ENCODE data around the gene SOCS6. TPM values are rescaled to one million over a fixed set of nuclear protein-coding genes. Genes with fewer than 3 reads are reported as not detected.

SOCS6 gene
- total and polyA plus RNA-seq, 12 donors, result 6.1 to 31.8 (median 20.0) TPM

DNA sequence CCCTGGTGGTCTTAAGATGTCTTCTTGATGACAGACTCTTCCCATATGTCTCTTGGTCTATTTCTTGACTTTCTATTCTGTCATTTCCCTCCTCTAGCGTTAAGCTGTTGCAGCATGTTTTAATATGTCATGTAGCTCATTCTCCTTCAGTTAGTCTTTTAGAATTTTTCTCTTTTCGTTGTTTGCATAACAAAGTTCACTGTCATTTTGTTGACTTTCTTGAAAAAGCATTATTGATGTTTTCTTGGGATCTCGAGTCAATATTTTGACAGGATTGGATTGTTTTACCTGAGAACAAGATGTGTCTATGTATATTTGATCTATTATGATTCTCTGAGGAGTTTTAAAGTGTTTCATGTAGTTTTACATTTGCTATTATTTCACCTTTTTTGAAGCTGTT is 24.8 kb downstream of the SOCS6 start:
- DNase-seq, result no peak
- H3K9me3 ChIP-seq, result peaks cover 0 to 3% (median 0%) of the 10 kb centered on the region in 11 donors
- peaks cover 0 to 3% (median 0%) of the 10 kb centered on the region in 9 donors for H3K36me3 ChIP-seq
- no peak overlapping the region for H3K4me3 ChIP-seq
- peaks cover 0 to 25% (median 15%) of the 10 kb centered on the region in 9 donors for H3K4me1 ChIP-seq
- no peak overlapping the region for H3K27ac ChIP-seq
- 90 to 94% methylated on average over 3 of the region's 3 CpGs for WGBS, 2 donors
- H3K27me3 ChIP-seq, result no peaks in the 10 kb centered on the region
- TF ChIP-seq, protein P1, sequence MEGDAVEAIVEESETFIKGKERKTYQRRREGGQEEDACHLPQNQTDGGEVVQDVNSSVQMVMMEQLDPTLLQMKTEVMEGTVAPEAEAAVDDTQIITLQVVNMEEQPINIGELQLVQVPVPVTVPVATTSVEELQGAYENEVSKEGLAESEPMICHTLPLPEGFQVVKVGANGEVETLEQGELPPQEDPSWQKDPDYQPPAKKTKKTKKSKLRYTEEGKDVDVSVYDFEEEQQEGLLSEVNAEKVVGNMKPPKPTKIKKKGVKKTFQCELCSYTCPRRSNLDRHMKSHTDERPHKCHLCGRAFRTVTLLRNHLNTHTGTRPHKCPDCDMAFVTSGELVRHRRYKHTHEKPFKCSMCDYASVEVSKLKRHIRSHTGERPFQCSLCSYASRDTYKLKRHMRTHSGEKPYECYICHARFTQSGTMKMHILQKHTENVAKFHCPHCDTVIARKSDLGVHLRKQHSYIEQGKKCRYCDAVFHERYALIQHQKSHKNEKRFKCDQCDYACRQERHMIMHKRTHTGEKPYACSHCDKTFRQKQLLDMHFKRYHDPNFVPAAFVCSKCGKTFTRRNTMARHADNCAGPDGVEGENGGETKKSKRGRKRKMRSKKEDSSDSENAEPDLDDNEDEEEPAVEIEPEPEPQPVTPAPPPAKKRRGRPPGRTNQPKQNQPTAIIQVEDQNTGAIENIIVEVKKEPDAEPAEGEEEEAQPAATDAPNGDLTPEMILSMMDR (IDR thresholded peaks at IDR 0.05), result no peak
- intact Hi-C loops (cut with DNase I), result no loop called here
- ATAC-seq, result no peak

DNA sequence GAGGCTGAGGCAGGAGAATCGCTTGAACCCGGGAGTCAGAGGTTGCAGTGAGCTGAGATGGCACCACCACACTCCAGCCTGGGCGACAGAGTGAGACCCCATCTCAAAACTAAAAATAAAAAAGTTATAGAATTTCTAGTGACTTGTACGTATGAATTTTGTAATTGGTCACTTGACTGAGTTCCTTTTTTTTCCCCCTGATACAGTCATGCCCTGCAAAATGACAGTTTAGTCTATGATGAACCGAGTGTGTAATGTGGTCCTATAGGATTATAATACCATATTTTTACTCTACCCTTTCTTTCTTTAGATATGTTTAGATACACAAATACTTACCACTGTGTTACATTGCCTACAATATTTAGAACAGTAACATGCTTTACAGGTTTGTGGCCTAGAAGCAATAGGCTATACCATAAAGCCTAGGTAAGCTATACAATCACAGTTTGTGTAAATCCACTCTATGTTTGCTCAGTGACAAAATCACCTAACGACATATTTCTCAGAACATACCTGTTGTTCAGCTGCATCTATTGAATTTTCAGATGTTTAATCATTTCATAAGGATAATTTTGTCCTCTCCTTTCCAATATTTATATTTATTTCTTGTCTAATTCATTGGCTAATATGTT is 25.4 kb downstream of the SOCS6 start:
- Histone ChIP-seq H3K4me1 (peaks cover 0 to 25% (median 15%) of the 10 kb centered on the region in 9 donors), H3K27ac (no peak overlapping the region), H3K27me3 (no peaks in the 10 kb centered on the region), H3K9me3 (no peaks in the 10 kb centered on the region), H3K4me3 (no peak overlapping the region), H3K36me3 (peaks cover 0 to 3% (median 0%) of the 10 kb centered on the region in 9 donors)
- intact Hi-C loops (cut with DNase I), result no loop called here
- TF ChIP-seq, protein P1 (IDR thresholded peaks at IDR 0.05), result no peak
- DNase-seq (no peak), ATAC-seq (no peak)
- 93 to 94% methylated on average over 6 of the region's 6 CpGs for WGBS, 2 donors

DNA sequence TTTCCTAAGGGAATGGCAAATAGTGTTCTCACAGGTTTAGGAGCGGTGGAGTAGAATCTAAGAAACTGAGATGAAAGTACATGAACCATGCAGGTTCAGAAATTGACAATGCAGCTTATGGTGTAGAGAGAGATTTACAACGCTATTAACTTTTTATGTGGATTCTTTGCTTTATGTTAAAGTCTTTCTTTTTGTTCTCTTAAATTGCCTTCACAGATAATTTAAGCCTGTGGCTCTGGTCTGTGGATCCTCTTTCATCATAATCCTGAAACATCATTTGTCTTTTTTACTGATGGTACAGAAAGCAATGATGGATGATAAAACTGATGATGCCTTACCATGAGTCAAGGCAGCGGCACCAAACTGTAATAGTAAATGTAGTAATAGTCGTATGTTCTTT is 30.3 kb downstream of the SOCS6 start:
- H3K4me1 ChIP-seq, result peaks cover 0 to 12% (median 0%) of the 10 kb centered on the region in 9 donors
- H3K27ac ChIP-seq, result no peak overlapping the region
- H3K36me3 ChIP-seq, result peaks cover 0 to 2% (median 0%) of the 10 kb centered on the region in 9 donors
- ATAC-seq (no peak), DNase-seq (no peak)
- TF ChIP-seq, protein P1 (IDR thresholded peaks at IDR 0.05), result no peak
- intact Hi-C loops (cut with DNase I), result no loop called here
- no peaks in the 10 kb centered on the region for H3K9me3 ChIP-seq
- H3K4me3 ChIP-seq, result no peak overlapping the region
- 97 to 98% methylated on average over 4 of the region's 4 CpGs for WGBS, 2 donors
- no peaks in the 10 kb centered on the region for H3K27me3 ChIP-seq

DNA sequence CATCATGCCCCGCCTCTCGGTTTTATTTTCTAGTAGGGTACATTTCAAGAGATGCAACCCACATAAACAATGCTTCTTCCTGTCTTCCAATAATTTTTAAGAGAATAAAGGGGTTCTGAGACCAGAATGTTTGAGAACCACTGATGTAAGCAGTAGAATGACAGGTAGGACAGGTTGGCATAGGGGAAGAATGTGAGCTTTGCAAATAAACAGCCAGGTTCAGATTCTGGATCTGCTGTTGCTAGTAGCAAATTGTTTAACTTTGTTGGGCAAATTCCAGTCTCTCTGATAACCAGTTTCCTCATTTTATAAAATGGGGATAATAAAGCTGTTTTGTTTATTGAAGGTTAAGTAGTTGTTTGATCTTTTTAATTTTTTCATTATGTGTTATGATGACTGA is 32.8 kb downstream of the SOCS6 start:
- Histone ChIP-seq H3K36me3 (peaks cover 0 to 23% (median 9%) of the 10 kb centered on the region in 9 donors), H3K4me3 (no peak overlapping the region), H3K27me3 (no peaks in the 10 kb centered on the region), H3K4me1 (peaks cover 0 to 12% (median 0%) of the 10 kb centered on the region in 9 donors), H3K27ac (no peak overlapping the region), H3K9me3 (no peaks in the 10 kb centered on the region)
- TF ChIP-seq, protein P1 (IDR thresholded peaks at IDR 0.05), result no peak
- WGBS, 2 donors, result 97 to 100% methylated on average over 2 of the region's 2 CpGs
- ATAC-seq (no peak), DNase-seq (no peak)
- intact Hi-C loops (cut with DNase I), result no loop called here
